ENCODE results near the gene SELENON.

SELENON gene

GRCh38 chr1:25828491-25828890 is 28.5 kb downstream of the SELENON start:
- no peaks in the 10 kb centered on the region for H4K20me1 ChIP-seq (ENCODE audit: insufficient read depth)
- no peaks in the 10 kb centered on the region for H3K36me3 ChIP-seq (ENCODE audit: insufficient read depth)
- H2AFZ ChIP-seq (ENCODE audit: low read depth) = no peak overlapping the region
- no peaks in the 10 kb centered on the region for H3K79me2 ChIP-seq (ENCODE audit: insufficient read depth, low read depth)
- no peak overlapping the region for H3K4me3 ChIP-seq (IDR thresholded peaks at IDR 0.05; ENCODE audit: insufficient read depth, low read depth, low read length)
- no peak for TF ChIP-seq CTCF (conservative IDR thresholded peaks at IDR 0.05; ENCODE audit: low read depth, low read length)
- no peak overlapping the region for H3K27ac ChIP-seq
- no peaks in the 10 kb centered on the region for H3K27me3 ChIP-seq (ENCODE audit: insufficient read depth, low read depth)
- no peak overlapping the region for H3K4me2 ChIP-seq
- peaks cover 8% of the 10 kb centered on the region for H3K4me1 ChIP-seq (ENCODE audit: low read depth, poor library complexity, severe bottlenecking)
- H3K9ac ChIP-seq = no peak overlapping the region

- H3K9ac ChIP-seq = no peak overlapping the region
- H3K4me2 ChIP-seq = no peak overlapping the region
- H3K4me3 ChIP-seq (IDR thresholded peaks at IDR 0.05; ENCODE audit: insufficient read depth, low read depth, low read length) = no peak overlapping the region
- no peaks in the 10 kb centered on the region for H3K79me2 ChIP-seq (ENCODE audit: insufficient read depth, low read depth)
- H3K27me3 ChIP-seq (ENCODE audit: insufficient read depth, low read depth) = no peaks in the 10 kb centered on the region
- peaks cover 8% of the 10 kb centered on the region for H3K4me1 ChIP-seq (ENCODE audit: low read depth, poor library complexity, severe bottlenecking)
- no peak for TF ChIP-seq CTCF (conservative IDR thresholded peaks at IDR 0.05; ENCODE audit: low read depth, low read length)
- H4K20me1 ChIP-seq (ENCODE audit: insufficient read depth) = no peaks in the 10 kb centered on the region
- no peak overlapping the region for H3K27ac ChIP-seq
- no peaks in the 10 kb centered on the region for H3K36me3 ChIP-seq (ENCODE audit: insufficient read depth)
- H2AFZ ChIP-seq (ENCODE audit: low read depth) = no peak overlapping the region
These were observed 29.1 kb downstream of the SELENON start for GRCh38 chr1:25829046-25829445.

GRCh38 chr1:25831569-25832196 is 31.7 kb downstream of the SELENON start:
- no peaks in the 10 kb centered on the region for H3K27me3 ChIP-seq (ENCODE audit: insufficient read depth, low read depth)
- no peak overlapping the region for H2AFZ ChIP-seq (ENCODE audit: low read depth)
- H3K27ac ChIP-seq = no peak overlapping the region
- H3K79me2 ChIP-seq (ENCODE audit: insufficient read depth, low read depth) = no peaks in the 10 kb centered on the region
- H3K4me1 ChIP-seq (ENCODE audit: low read depth, poor library complexity, severe bottlenecking) = no peaks in the 10 kb centered on the region
- H3K4me3 ChIP-seq (IDR thresholded peaks at IDR 0.05; ENCODE audit: insufficient read depth, low read depth, low read length) = no peak overlapping the region
- H3K36me3 ChIP-seq (ENCODE audit: insufficient read depth) = peaks cover 3% of the 10 kb centered on the region; the same call in 1 of the 2 replicates
- no peak overlapping the region for H3K9ac ChIP-seq
- H4K20me1 ChIP-seq (ENCODE audit: insufficient read depth) = no peaks in the 10 kb centered on the region
- no peak for TF ChIP-seq CTCF (conservative IDR thresholded peaks at IDR 0.05; ENCODE audit: low read depth, low read length)
- no peak overlapping the region for H3K4me2 ChIP-seq

- Histone ChIP-seq H3K4me3 (IDR thresholded peaks at IDR 0.05; ENCODE audit: insufficient read depth, low read depth, low read length) (no peak overlapping the region), H2AFZ (ENCODE audit: low read depth) (no peak overlapping the region), H3K4me2 (no peak overlapping the region), H3K9ac (no peak overlapping the region), H3K4me1 (ENCODE audit: low read depth, poor library complexity, severe bottlenecking) (no peaks in the 10 kb centered on the region), H3K36me3 (ENCODE audit: insufficient read depth) (peaks cover 3% of the 10 kb centered on the region; the same call in 1 of the 2 replicates), H3K27ac (no peak overlapping the region), H3K27me3 (ENCODE audit: insufficient read depth, low read depth) (no peaks in the 10 kb centered on the region), H3K79me2 (ENCODE audit: insufficient read depth, low read depth) (no peaks in the 10 kb centered on the region), H4K20me1 (ENCODE audit: insufficient read depth) (no peaks in the 10 kb centered on the region)
- TF ChIP-seq CTCF (conservative IDR thresholded peaks at IDR 0.05; ENCODE audit: low read depth, low read length) = no peak
These were observed 32.5 kb downstream of the SELENON start for GRCh38 chr1:25832336-25833037.

Data from KMS-11 (cell line).